ENCODE data around the gene CSRNP3.

DNA sequence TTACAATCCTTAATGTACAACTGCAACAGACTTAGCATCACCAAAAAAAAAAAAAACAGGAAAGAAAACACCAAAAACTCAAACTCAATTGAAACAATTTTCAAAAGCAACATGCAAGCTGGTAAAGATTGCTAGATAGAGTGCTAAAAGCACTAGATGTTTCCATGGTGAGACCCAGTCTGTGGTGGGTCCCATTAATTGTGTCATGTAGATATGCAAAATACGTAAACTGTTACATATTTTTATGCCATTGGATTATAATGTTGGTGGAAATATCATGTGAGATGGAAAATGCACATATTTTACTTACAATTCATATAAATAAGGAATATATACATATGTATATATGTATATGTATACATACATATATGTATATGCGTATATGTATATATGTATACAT is 30.5 kb downstream of the CSRNP3 start:
- TF ChIP-seq POLR2AphosphoS5 (IDR thresholded peaks at IDR 0.05; ENCODE audit: borderline replicate concordance, low read depth, low read length) (no peak), EZH2 (IDR thresholded peaks at IDR 0.05) (no peak), FOXP2 (optimal IDR thresholded peaks at IDR 0.05; ENCODE audit: control extremely low read depth, extremely low read length, insufficient read depth) (no peak)

Measured in SK-N-MC (cell line).